ENCODE results near the gene CCNYL1.
"Not testable (repeated sequence)": the region's sequence is repeated elsewhere in the genome, so short reads cannot be mapped to it uniquely, and the experiment has no call there.

Gene CCNYL1

GRCh38 chr2:207743514-207743913, 32.1 kb downstream of the CCNYL1 start:
- no peak for FAIRE-seq

- no peak for FAIRE-seq
Measured at GRCh38 chr2:207744050-207744449, 32.6 kb downstream of the CCNYL1 start.

DNA sequence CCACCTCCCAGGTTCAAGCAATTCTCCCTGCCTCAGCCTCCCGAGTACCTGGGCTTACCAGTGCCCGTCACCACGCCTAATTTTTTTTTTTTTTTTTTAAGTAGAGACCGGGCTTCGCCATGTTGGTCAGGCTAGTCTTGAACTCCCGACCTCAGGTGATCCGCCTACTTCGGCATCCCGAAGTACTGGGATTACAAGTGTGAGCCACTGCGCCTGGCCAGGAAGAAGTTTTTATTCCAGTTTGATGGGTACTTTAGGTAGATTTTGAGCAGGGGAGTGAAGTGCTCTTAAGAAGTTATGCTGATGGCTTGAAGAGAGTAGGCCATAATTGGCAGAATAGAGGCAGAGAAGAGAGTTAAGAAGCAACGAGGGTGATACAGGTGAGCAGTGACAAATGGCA, 33.0 kb downstream of the CCNYL1 start:
- no peak for FAIRE-seq

DNA sequence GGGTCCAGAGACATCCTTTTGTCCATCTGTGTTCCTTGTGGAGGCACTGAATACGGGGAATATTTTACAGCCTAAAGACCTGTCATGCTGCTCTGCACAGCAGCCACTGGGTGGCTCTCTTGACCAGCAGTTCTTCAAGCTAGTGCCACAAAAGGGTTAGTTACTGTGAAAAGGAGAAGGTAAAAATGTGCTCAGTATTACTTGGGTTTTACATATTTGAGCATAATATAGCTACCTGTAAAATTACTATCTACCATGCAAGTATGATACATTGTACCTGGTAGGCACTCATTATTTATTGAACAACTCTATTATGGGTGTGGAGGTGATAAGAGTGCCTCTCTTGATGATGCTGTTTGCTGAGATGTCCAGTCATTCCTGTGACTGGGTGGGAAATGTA, 34.7 kb downstream of the CCNYL1 start:
- no peak for FAIRE-seq

GRCh38 chr2:207747653-207748560, 36.5 kb downstream of the CCNYL1 start:
- FAIRE-seq = no peak

- no peak for FAIRE-seq
Measured at GRCh38 chr2:207748993-207749392, 37.6 kb downstream of the CCNYL1 start.

GRCh38 chr2:207749873-207750272, 38.4 kb downstream of the CCNYL1 start:
- no peak for FAIRE-seq

- FAIRE-seq = no peak
Measured at GRCh38 chr2:207750345-207750744, 38.9 kb downstream of the CCNYL1 start.

GRCh38 chr2:207750876-207751275, 39.4 kb downstream of the CCNYL1 start:
- FAIRE-seq = no peak

- not testable (repeated sequence) for FAIRE-seq
Measured at GRCh38 chr2:207753688-207754087, 42.2 kb downstream of the CCNYL1 start.

- no peak for FAIRE-seq
Measured at GRCh38 chr2:207754498-207755383, 43.3 kb downstream of the CCNYL1 start.

DNA sequence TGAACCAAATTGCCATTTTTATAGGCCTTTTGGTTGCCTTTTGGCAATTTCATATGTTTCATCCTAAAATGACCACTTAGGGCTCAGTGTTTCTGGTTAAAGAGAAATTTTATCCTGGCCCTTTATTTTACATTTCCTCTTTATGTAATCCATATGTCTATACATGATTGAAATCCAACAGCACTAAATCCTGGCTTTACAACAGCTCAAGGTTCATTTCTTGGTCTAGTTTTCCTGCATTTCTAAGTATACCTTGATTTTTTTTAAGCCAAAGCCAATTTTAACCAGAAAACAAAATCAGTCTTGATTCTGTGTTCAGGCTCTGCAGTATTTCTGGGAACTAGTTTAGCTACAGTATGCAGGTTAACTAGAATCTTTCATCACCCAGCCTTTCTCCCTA, 46.6 kb downstream of the CCNYL1 start:
- no peak for FAIRE-seq

GRCh38 chr2:207759890-207760289, 48.5 kb downstream of the CCNYL1 start:
- no peak for FAIRE-seq

GRCh38 chr2:207760453-207760852, 49.0 kb downstream of the CCNYL1 start:
- FAIRE-seq = no peak

DNA sequence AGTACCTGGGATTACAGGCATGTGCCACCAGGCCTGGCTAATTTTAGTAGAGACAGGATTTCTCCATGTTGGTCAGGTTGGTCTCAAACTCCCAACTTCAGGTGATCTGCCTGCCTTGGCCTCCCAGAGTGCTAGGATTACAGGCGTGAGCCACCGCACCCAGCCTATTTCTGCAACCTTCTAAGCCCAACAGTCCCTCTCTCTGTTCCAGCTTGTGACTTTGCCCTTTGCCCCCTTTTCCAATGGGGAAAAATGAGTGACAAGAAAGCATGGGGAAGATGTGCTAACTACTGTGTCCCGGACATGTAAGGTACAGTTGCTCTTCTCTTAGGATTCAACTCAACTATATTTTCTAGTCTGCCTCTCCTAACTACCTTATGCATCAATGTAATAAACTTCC, 50.0 kb downstream of the CCNYL1 start:
- FAIRE-seq = not testable (repeated sequence)

GRCh38 chr2:207762146-207762545, 50.7 kb downstream of the CCNYL1 start:
- FAIRE-seq = no peak

- no peak for FAIRE-seq
Measured at GRCh38 chr2:207763303-207763917, 52.0 kb downstream of the CCNYL1 start.

- FAIRE-seq = no peak
Measured at GRCh38 chr2:207764096-207764630, 52.7 kb downstream of the CCNYL1 start.

GRCh38 chr2:207765547-207765946, 54.1 kb downstream of the CCNYL1 start:
- FAIRE-seq = no peak

GRCh38 chr2:207766041-207766551, 54.7 kb downstream of the CCNYL1 start:
- no peak for FAIRE-seq

GRCh38 chr2:207766697-207767460, 55.4 kb downstream of the CCNYL1 start:
- no peak for FAIRE-seq

Data from colon (tissue), 2 donors.